ENCODE data around the gene PA2G4.
"Not testable (repeated sequence)": the region's sequence is repeated elsewhere in the genome, so short reads cannot be mapped to it uniquely, and the experiment has no call there.

PA2G4 gene

GRCh38 chr12:56104109-56104814, at the start of gene PA2G4:
TSS of gene PA2G4 (plus strand) at chr12:56104559. CDS start at chr12:56104738, 179 bp downstream.
- peak; percentile 100 for DNase-seq (ENCODE audit: low spot score)

- DNase-seq (ENCODE audit: low spot score), result peak; percentile 43
Observed at GRCh38 chr12:56059964-56060363, 44.4 kb upstream of the PA2G4 start.

- DNase-seq (ENCODE audit: low spot score), result peak; percentile 69
Observed at GRCh38 chr12:56061982-56062381, 42.4 kb upstream of the PA2G4 start.

- no peak for DNase-seq (ENCODE audit: low spot score)
Observed at GRCh38 chr12:56062996-56063395, 41.4 kb upstream of the PA2G4 start.

- peak; percentile 50 for DNase-seq (ENCODE audit: low spot score)
Observed at GRCh38 chr12:56071648-56072047, 32.7 kb upstream of the PA2G4 start.

- DNase-seq (ENCODE audit: low spot score), result no peak
Observed at GRCh38 chr12:56074396-56074795, 30.0 kb upstream of the PA2G4 start.

GRCh38 chr12:56077966-56078365, 26.4 kb upstream of the PA2G4 start:
- DNase-seq (ENCODE audit: low spot score), result not testable (repeated sequence)

GRCh38 chr12:56078427-56078826, 25.9 kb upstream of the PA2G4 start:
- no peak for DNase-seq (ENCODE audit: low spot score)

- peak; percentile 91 for DNase-seq (ENCODE audit: low spot score)
Observed at GRCh38 chr12:56078931-56079722, 25.2 kb upstream of the PA2G4 start.

- DNase-seq (ENCODE audit: low spot score), result peak; percentile 87
Observed at GRCh38 chr12:56079723-56080555, 24.4 kb upstream of the PA2G4 start, which contains the start of gene ERBB3. TSS of gene ERBB3 (plus strand) at chr12:56080165. CDS start at chr12:56080301, 136 bp downstream.

- DNase-seq (ENCODE audit: low spot score), result peak; percentile 63
Observed at GRCh38 chr12:56080556-56081138, 23.7 kb upstream of the PA2G4 start.

- no peak for DNase-seq (ENCODE audit: low spot score)
Observed at GRCh38 chr12:56081393-56082347, 22.7 kb upstream of the PA2G4 start.

GRCh38 chr12:56082382-56082781, 22.0 kb upstream of the PA2G4 start:
- no peak for DNase-seq (ENCODE audit: low spot score)

GRCh38 chr12:56082967-56083366, 21.4 kb upstream of the PA2G4 start:
- DNase-seq (ENCODE audit: low spot score), result no peak

- no peak for DNase-seq (ENCODE audit: low spot score)
Observed at GRCh38 chr12:56084958-56085543, 19.3 kb upstream of the PA2G4 start.

GRCh38 chr12:56086096-56086495, 18.3 kb upstream of the PA2G4 start:
- DNase-seq (ENCODE audit: low spot score), result peak; percentile 51

GRCh38 chr12:56086608-56087007, 17.8 kb upstream of the PA2G4 start:
- no peak for DNase-seq (ENCODE audit: low spot score)

- DNase-seq (ENCODE audit: low spot score), result no peak
Observed at GRCh38 chr12:56087220-56087619, 17.1 kb upstream of the PA2G4 start.

- no peak for DNase-seq (ENCODE audit: low spot score)
Observed at GRCh38 chr12:56097738-56098137, 6.6 kb upstream of the PA2G4 start.

GRCh38 chr12:56098592-56098991, 5.8 kb upstream of the PA2G4 start:
- no peak for DNase-seq (ENCODE audit: low spot score)

All from kidney tubule cell (primary cell).